WTC11 (cell line): ENCODE data around the gene NAA20. TPM values are rescaled to one million over a fixed set of nuclear protein-coding genes. Genes with fewer than 3 reads are reported as not detected.

Experiments used
- ATAC-seq: fragments of 200-7000 bp; cut with Tn5 transposase; 2 replicates; pipeline ENCODE4 v1.10.0; 2021; ENCODE audit warnings: mild to moderate bottlenecking, moderate library complexity
- CTCF ChIA-PET: fragments of 300-600 bp; sonication (Branson Sonifier 250); formaldehyde crosslinking; loops from one replicate; lab custom pipeline; 2021; ENCODE audit warnings: antibody characterized with exemption; lab: Charles Lee
- POLR2A ChIA-PET: fragments of 350-600 bp; sonication (Branson Sonifier 250); formaldehyde crosslinking; loops from one replicate; lab custom pipeline; 2021; ENCODE audit warnings: antibody characterized with exemption; lab: Charles Lee
- DNase-seq: peaks from one replicate; pipeline ENCODE4 v3.0.0; 2021; ENCODE audit warnings: low spot score
- H3K27ac Mint-ChIP-seq: 2 replicates; pipeline ENCODE4 v1.8.0; 2021; ENCODE audit warnings: mixed read lengths
- H3K27me3 Mint-ChIP-seq: 2 replicates; pipeline ENCODE4 v1.8.0; 2021; ENCODE audit warnings: low read depth, mild to moderate bottlenecking, moderate library complexity, mixed read lengths
- H3K36me3 Mint-ChIP-seq: 2 replicates; pipeline ENCODE4 v1.8.0; 2021; ENCODE audit warnings: mixed read lengths
- H3K4me1 Mint-ChIP-seq: 2 replicates; pipeline ENCODE4 v1.8.0; 2022; ENCODE audit warnings: mixed read lengths
- H3K4me3 Mint-ChIP-seq: 2 replicates; pipeline ENCODE4 v1.8.0; 2021; ENCODE audit warnings: mild to moderate bottlenecking, moderate library complexity, mixed read lengths
- H3K9me3 Mint-ChIP-seq: 2 replicates; pipeline ENCODE4 v1.8.0; 2021; ENCODE audit warnings: mixed read lengths
- FOXJ3 ChIP-seq: sonication (generic); formaldehyde crosslinking; IDR thresholded peaks from 2 replicates; pipeline ENCODE4 v1.9.0; 2021; ENCODE audit warnings: missing genetic modification reagents, mild to moderate bottlenecking, borderline replicate concordance
- FOXK1 ChIP-seq: sonication (generic); formaldehyde crosslinking; IDR thresholded peaks from 2 replicates; pipeline ENCODE4 v1.8.0; 2022; ENCODE audit warnings: mild to moderate bottlenecking, moderate library complexity, missing genetic modification reagents
- NFATC4 ChIP-seq: fragments of 250-450 bp; sonication (Bioruptor Pico); IDR thresholded peaks from 2 replicates; pipeline ENCODE4 v1.9.0; 2021; ENCODE audit warnings: mild to moderate bottlenecking
- OVOL2 ChIP-seq: fragments of 250-450 bp; sonication (Bioruptor Pico); IDR thresholded peaks from 2 replicates; pipeline ENCODE4 v1.9.0; 2021; ENCODE audit warnings: mild to moderate bottlenecking, borderline replicate concordance
- SOX15 ChIP-seq: fragments of 250-450 bp; sonication (Bioruptor Pico); IDR thresholded peaks from 2 replicates; pipeline ENCODE4 v1.9.0; 2021; ENCODE audit warnings: mild to moderate bottlenecking
- TEAD4 ChIP-seq: sonication (generic); formaldehyde crosslinking; IDR thresholded peaks from 2 replicates; pipeline ENCODE4 v1.8.0; 2022; ENCODE audit warnings: mild to moderate bottlenecking, missing genetic modification reagents
- TP53 ChIP-seq: sonication (generic); formaldehyde crosslinking; IDR thresholded peaks from 2 replicates; pipeline ENCODE4 v1.8.1; 2023; ENCODE audit warnings: mild to moderate bottlenecking, missing genetic modification reagents
- ZBTB21 ChIP-seq: sonication (generic); formaldehyde crosslinking; IDR thresholded peaks from 2 replicates; pipeline ENCODE4 v1.8.1; 2023; ENCODE audit warnings: mild to moderate bottlenecking, missing genetic modification reagents, borderline replicate concordance
- ZNF121 ChIP-seq: sonication (generic); formaldehyde crosslinking; IDR thresholded peaks from 2 replicates; pipeline ENCODE4 v1.8.0; 2023; ENCODE audit warnings: missing genetic modification reagents
- total RNA-seq: library from RNA; stranded (reverse); gene quantifications from 3 replicates; pipeline ENCODE4 v1.2.3, GENCODE V29; 2021
- TF ChIP-seq, protein P1 (sequence below): sonication (generic); formaldehyde crosslinking; IDR thresholded peaks from 2 replicates; pipeline ENCODE4 v1.8.1; 2023; ENCODE audit warnings: mild to moderate bottlenecking, missing genetic modification reagents
- TF ChIP-seq, protein P2 (sequence below): fragments of 250-450 bp; sonication (Bioruptor Pico); IDR thresholded peaks from 2 replicates; pipeline ENCODE4 v1.9.0; 2021; ENCODE audit warnings: mild to moderate bottlenecking, borderline replicate concordance
- TF ChIP-seq, protein P3 (sequence below): fragments of 250-450 bp; sonication (Bioruptor Pico); conservative IDR thresholded peaks from 2 replicates; pipeline ENCODE4 v1.9.0; 2021; ENCODE audit warnings: mild to moderate bottlenecking
- TF ChIP-seq, protein P4 (sequence below): fragments of 200-600 bp; IDR thresholded peaks from 2 replicates; pipeline ENCODE4 v1.8.0; 2022; ENCODE audit warnings: antibody characterized with exemption

NAA20 gene
- total RNA-seq, 1 experiment from 2014 or later: 34.0 TPM

DNA sequence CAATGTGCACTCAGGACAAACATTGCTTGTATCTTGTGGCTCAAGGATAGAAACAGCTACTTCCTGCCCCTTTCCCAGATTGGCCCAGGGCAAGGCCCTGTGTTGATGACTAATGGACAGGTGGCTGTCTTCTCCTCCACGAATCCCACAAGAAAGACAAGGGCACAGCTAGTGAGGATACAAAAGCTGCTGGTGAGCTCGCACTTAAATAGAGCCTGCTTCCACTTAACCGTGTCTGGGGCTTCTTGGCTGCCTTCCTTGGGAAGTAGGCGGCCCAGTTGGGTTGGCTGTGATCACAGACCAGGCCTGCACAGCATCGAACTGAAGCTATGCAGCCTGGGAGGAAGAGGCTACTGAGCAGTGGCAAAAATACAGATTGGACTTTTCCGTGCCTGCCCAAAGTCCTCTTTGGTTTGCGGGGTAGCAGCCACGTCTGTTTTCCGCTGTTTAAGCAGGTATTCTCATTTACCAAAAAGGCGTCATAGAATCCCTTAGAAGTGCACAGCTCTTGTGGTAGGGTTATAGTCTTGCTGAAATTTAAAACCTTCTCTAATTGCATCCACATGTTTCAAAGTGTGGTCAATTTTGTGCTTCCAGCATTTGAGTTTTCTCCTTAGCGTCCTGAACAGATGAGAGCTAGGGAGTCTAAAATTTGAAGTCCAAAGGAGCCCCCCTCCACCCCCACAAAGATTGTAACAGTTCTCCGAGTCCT is 23.0 kb upstream of the NAA20 start (continued):
- TF ChIP-seq, protein P1, sequence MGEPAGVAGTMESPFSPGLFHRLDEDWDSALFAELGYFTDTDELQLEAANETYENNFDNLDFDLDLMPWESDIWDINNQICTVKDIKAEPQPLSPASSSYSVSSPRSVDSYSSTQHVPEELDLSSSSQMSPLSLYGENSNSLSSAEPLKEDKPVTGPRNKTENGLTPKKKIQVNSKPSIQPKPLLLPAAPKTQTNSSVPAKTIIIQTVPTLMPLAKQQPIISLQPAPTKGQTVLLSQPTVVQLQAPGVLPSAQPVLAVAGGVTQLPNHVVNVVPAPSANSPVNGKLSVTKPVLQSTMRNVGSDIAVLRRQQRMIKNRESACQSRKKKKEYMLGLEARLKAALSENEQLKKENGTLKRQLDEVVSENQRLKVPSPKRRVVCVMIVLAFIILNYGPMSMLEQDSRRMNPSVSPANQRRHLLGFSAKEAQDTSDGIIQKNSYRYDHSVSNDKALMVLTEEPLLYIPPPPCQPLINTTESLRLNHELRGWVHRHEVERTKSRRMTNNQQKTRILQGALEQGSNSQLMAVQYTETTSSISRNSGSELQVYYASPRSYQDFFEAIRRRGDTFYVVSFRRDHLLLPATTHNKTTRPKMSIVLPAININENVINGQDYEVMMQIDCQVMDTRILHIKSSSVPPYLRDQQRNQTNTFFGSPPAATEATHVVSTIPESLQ (CRISPR knock-in tag): no peak
- TF ChIP-seq NFATC4 (CRISPR knock-in tag) (no peak), SOX15 (CRISPR knock-in tag) (no peak), ZNF121 (CRISPR knock-in tag) (no peak), FOXJ3 (CRISPR knock-in tag) (no peak), OVOL2 (no peak), TP53 (CRISPR knock-in tag) (no peak), FOXK1 (CRISPR knock-in tag) (no peak), TEAD4 (CRISPR knock-in tag) (no peak)
- TF ChIP-seq, protein P2, sequence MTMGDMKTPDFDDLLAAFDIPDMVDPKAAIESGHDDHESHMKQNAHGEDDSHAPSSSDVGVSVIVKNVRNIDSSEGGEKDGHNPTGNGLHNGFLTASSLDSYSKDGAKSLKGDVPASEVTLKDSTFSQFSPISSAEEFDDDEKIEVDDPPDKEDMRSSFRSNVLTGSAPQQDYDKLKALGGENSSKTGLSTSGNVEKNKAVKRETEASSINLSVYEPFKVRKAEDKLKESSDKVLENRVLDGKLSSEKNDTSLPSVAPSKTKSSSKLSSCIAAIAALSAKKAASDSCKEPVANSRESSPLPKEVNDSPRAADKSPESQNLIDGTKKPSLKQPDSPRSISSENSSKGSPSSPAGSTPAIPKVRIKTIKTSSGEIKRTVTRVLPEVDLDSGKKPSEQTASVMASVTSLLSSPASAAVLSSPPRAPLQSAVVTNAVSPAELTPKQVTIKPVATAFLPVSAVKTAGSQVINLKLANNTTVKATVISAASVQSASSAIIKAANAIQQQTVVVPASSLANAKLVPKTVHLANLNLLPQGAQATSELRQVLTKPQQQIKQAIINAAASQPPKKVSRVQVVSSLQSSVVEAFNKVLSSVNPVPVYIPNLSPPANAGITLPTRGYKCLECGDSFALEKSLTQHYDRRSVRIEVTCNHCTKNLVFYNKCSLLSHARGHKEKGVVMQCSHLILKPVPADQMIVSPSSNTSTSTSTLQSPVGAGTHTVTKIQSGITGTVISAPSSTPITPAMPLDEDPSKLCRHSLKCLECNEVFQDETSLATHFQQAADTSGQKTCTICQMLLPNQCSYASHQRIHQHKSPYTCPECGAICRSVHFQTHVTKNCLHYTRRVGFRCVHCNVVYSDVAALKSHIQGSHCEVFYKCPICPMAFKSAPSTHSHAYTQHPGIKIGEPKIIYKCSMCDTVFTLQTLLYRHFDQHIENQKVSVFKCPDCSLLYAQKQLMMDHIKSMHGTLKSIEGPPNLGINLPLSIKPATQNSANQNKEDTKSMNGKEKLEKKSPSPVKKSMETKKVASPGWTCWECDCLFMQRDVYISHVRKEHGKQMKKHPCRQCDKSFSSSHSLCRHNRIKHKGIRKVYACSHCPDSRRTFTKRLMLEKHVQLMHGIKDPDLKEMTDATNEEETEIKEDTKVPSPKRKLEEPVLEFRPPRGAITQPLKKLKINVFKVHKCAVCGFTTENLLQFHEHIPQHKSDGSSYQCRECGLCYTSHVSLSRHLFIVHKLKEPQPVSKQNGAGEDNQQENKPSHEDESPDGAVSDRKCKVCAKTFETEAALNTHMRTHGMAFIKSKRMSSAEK (CRISPR knock-in tag): no peak
- TF ChIP-seq, protein P3, sequence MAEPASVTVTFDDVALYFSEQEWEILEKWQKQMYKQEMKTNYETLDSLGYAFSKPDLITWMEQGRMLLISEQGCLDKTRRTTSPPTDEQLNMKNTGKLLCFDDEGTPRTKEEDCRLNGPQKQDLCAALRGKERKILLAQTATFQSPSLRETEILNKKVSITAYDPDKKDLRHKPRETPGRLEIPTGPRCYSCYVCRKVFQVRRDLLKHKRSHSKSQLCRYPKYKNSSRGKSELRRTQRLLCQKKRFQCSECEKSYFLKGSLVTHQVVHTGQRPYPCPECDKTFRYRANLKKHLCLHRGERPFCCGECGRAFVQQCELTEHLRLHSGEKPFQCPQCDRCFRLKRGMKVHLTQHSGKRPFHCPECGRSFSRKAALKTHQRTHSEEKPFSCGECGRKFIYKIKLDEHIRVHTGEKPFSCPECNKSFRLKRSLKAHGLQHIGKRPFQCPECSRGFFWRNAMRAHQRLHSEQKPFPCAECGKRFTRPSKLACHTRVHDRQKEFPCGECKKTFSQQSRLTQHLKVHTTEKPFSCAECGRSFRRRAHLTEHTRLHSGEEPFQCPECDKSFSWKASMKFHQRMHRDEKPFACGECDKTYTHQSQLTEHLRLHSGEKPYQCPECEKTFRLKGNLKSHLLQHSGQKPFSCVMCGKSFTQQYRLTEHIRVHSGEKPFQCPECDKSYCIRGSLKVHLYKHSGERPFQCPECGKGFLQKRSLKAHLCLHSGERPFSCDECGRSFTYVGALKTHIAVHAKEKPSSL (CRISPR knock-in tag): no peak

DNA sequence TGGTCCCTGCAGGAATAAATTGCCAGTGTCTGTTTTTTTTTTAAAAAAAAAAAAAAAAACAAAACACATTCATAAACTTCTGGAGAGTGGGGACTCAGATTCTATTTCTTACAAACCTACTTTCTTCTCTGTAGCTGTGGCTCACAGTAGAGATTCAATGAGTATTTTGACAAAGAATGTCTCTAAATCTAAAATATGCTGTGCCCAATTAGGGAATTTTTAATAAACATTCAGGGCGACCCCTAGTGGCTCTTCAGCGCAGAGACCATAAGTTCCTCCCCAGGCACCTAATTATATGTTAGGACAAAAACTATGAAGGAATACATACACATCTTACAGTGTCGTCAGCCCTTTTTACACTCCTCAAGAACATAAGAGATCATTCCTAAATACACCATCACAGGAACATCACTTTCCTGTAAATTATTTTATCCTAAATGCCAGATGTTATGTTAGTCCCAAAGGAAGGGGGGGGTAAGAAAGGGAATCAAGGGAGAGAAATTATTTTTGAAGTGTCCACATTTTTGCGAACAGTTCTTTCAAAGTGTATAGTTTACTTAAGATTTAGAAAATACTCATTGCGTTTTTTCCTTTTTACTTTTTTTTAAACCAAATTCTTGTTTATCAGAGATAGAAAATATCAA is 21.8 kb upstream of the NAA20 start:
- Mint-ChIP-seq H3K27me3 (no peaks in the 10 kb centered on the region), H3K9me3 (no peaks in the 10 kb centered on the region), H3K36me3 (no peaks in the 10 kb centered on the region), H3K4me3 (no peak overlapping the region), H3K4me1 (peaks cover 33% of the 10 kb centered on the region), H3K27ac (no peak overlapping the region)
- ATAC-seq: 0 out of 2 replicates have a peak, but pooled peaks have one; percentile 12
- no peak for DNase-seq
- ChIA-PET CTCF (interaction anchor here (0.6 to 2.0 kb wide), 4 partner anchors 18 to 486 kb away, joined by 3 to 4 read pairs (median 3); no protein-coding TSS in a partner anchor), POLR2A (no interaction called here)
- no peak for TF ChIP-seq ZBTB21 (CRISPR knock-in tag)
- TF ChIP-seq, protein P4, sequence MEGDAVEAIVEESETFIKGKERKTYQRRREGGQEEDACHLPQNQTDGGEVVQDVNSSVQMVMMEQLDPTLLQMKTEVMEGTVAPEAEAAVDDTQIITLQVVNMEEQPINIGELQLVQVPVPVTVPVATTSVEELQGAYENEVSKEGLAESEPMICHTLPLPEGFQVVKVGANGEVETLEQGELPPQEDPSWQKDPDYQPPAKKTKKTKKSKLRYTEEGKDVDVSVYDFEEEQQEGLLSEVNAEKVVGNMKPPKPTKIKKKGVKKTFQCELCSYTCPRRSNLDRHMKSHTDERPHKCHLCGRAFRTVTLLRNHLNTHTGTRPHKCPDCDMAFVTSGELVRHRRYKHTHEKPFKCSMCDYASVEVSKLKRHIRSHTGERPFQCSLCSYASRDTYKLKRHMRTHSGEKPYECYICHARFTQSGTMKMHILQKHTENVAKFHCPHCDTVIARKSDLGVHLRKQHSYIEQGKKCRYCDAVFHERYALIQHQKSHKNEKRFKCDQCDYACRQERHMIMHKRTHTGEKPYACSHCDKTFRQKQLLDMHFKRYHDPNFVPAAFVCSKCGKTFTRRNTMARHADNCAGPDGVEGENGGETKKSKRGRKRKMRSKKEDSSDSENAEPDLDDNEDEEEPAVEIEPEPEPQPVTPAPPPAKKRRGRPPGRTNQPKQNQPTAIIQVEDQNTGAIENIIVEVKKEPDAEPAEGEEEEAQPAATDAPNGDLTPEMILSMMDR: peak; percentile 61
